Trophoblast cell (in vitro differentiated cells and primary cell): ENCODE data around the gene DKKL1.

ENCODE experiments used
- DNase-seq, 2 donors: peaks; one replicate each; pipeline ENCODE4 v3.0.0-alpha.2; 2016
- H2AFZ ChIP-seq: 2 replicates; pipeline ENCODE4 v1.6.1; 2013; ENCODE audit warnings: low read length, moderate library complexity, mild to moderate bottlenecking; ENCODE audit not compliant: insufficient read depth, poor library complexity
- H2AK5ac ChIP-seq: 2 replicates; pipeline ENCODE4 v1.6.1; 2013; ENCODE audit warnings: mild to moderate bottlenecking, low read length
- H2BK120ac ChIP-seq: 2 replicates; pipeline ENCODE4 v1.6.1; 2013; ENCODE audit warnings: low read length, mild to moderate bottlenecking, moderate library complexity; ENCODE audit not compliant: insufficient read depth, poor library complexity
- H2BK12ac ChIP-seq: 2 replicates; pipeline ENCODE4 v1.6.1; 2013; ENCODE audit warnings: mild to moderate bottlenecking, low read length, moderate library complexity
- H2BK5ac ChIP-seq: 2 replicates; pipeline ENCODE4 v1.6.1; 2013; ENCODE audit warnings: low read length, low read depth, moderate library complexity, mild to moderate bottlenecking; ENCODE audit not compliant: poor library complexity
- H3K14ac ChIP-seq: 2 replicates; pipeline ENCODE4 v1.6.1; 2013; ENCODE audit warnings: mild to moderate bottlenecking, low read length
- H3K18ac ChIP-seq: 2 replicates; pipeline ENCODE4 v1.6.1; 2013; ENCODE audit warnings: mild to moderate bottlenecking, low read length
- H3K23ac ChIP-seq: 2 replicates; pipeline ENCODE4 v1.6.1; 2013; ENCODE audit warnings: low read length
- H3K27ac ChIP-seq: 2 replicates; pipeline ENCODE4 v1.5.1; 2013; ENCODE audit warnings: low read depth, mild to moderate bottlenecking, inconsistent platforms, low read length, moderate library complexity
- H3K27me3 ChIP-seq: 2 replicates; pipeline ENCODE4 v1.6.1; 2013; ENCODE audit warnings: inconsistent platforms, mild to moderate bottlenecking, low read length, moderate library complexity; ENCODE audit not compliant: insufficient read depth
- H3K36me3 ChIP-seq, 2 experiments: 1 replicate in 1 of 2; 2 replicates in 1 of 2; pipeline ENCODE4 v1.6.1; 2013; ENCODE audit warnings: low read length in 2 of 2, mild to moderate bottlenecking in 2 of 2, moderate library complexity in 1 of 2; ENCODE audit not compliant: insufficient read depth in 2 of 2, control insufficient read depth in 1 of 2
- H3K4ac ChIP-seq: 2 replicates; pipeline ENCODE4 v1.6.1; 2013; ENCODE audit warnings: low read depth, mild to moderate bottlenecking, low read length, moderate library complexity
- H3K4me1 ChIP-seq, 2 experiments: 1 replicate in 1 of 2; 2 replicates in 1 of 2; pipeline ENCODE4 v1.6.1; 2013; ENCODE audit warnings: low read length in 2 of 2, mild to moderate bottlenecking in 2 of 2, moderate library complexity in 1 of 2; ENCODE audit not compliant: insufficient read depth in 2 of 2, control insufficient read depth in 1 of 2
- H3K4me2 ChIP-seq: 2 replicates; pipeline ENCODE4 v1.6.1; 2013; ENCODE audit warnings: inconsistent platforms, mild to moderate bottlenecking, low read length, moderate library complexity
- H3K4me3 ChIP-seq: 2 replicates; pipeline ENCODE4 v1.5.1; 2013; ENCODE audit warnings: mild to moderate bottlenecking, low read depth, low read length, inconsistent platforms
- H3K79me1 ChIP-seq: one replicate; pipeline ENCODE4 v1.6.1; 2013; ENCODE audit warnings: low read length
- H3K79me2 ChIP-seq: 2 replicates; pipeline ENCODE4 v1.6.1; 2013; ENCODE audit warnings: low read length, mild to moderate bottlenecking; ENCODE audit not compliant: control insufficient read depth, insufficient read depth, poor library complexity
- H3K9ac ChIP-seq: 2 replicates; pipeline ENCODE4 v1.6.1; 2013; ENCODE audit warnings: mild to moderate bottlenecking, low read length
- H3K9me3 ChIP-seq: 2 replicates; pipeline ENCODE4 v1.6.1; 2013; ENCODE audit warnings: low read depth, mild to moderate bottlenecking, control low read depth, inconsistent platforms, low read length; ENCODE audit not compliant: insufficient read depth
- H4K12ac ChIP-seq: 2 replicates; pipeline ENCODE4 v1.6.1; 2013; ENCODE audit warnings: low read depth, mild to moderate bottlenecking, low read length, moderate library complexity
- H4K8ac ChIP-seq: 2 replicates; pipeline ENCODE4 v1.6.1; 2013; ENCODE audit warnings: low read depth, mild to moderate bottlenecking, low read length, moderate library complexity
- H4K91ac ChIP-seq: one replicate; pipeline ENCODE4 v1.6.1; 2013; ENCODE audit warnings: low read depth, mild to moderate bottlenecking, low read length, moderate library complexity
- WGBS: extraction: QIAGEN DNeasy Blood & Tissue Kit; methylation state at CpG from one replicate; pipeline ENCODE4 v1.1.7; 2013; ENCODE audit warnings: missing lambda C conversion rate; ENCODE audit not compliant: insufficient read length, insufficient coverage; ENCODE audit errors: extremely low coverage; 5-methylcytosine and 5-hydroxymethylcytosine counted together

DKKL1 gene

GRCh38 chr19:49339301-49340068, 24.2 kb upstream of the DKKL1 start:
- Histone ChIP-seq H3K4me3 (no peak overlapping the region), H2BK12ac (no peak overlapping the region), H3K9ac (no peak overlapping the region), H3K27me3 (no peaks in the 10 kb centered on the region), H2BK120ac (no peak overlapping the region), H3K14ac (no peak overlapping the region), H3K4me2 (peak overlapping the region; percentile 53), H3K36me3 (peaks cover 42 to 52% of the 10 kb centered on the region in 2 experiments), H4K8ac (no peak overlapping the region), H3K9me3 (peaks cover 9% of the 10 kb centered on the region), H3K79me1 (no peaks in the 10 kb centered on the region), H2AFZ (no peak overlapping the region), H4K91ac (no peak overlapping the region), H4K12ac (no peak overlapping the region), H3K27ac (no peak overlapping the region), H2BK5ac (no peak overlapping the region), H3K4ac (no peak overlapping the region), H2AK5ac (no peak overlapping the region), H3K18ac (no peak overlapping the region), H3K23ac (no peak overlapping the region), H3K4me1 (peaks cover 12 to 15% of the 10 kb centered on the region in 2 experiments), H3K79me2 (no peaks in the 10 kb centered on the region)
- WGBS: no CpG with 5 or more reads among the region's 47 CpGs
- DNase-seq: peak; percentile 60 to 74

GRCh38 chr19:49340069-49340864, 23.4 kb upstream of the DKKL1 start:
- Histone ChIP-seq H2BK120ac (no peak overlapping the region), H3K4me3 (no peak overlapping the region), H3K18ac (no peak overlapping the region), H3K4me1 (peaks cover 12 to 15% of the 10 kb centered on the region in 2 experiments), H3K4me2 (no peak overlapping the region), H4K91ac (no peak overlapping the region), H3K36me3 (peaks cover 48 to 56% of the 10 kb centered on the region in 2 experiments), H3K79me2 (no peaks in the 10 kb centered on the region), H4K12ac (no peak overlapping the region), H3K27me3 (no peaks in the 10 kb centered on the region), H2BK12ac (no peak overlapping the region), H3K23ac (no peak overlapping the region), H3K14ac (no peak overlapping the region), H3K79me1 (no peaks in the 10 kb centered on the region), H2BK5ac (no peak overlapping the region), H2AFZ (no peak overlapping the region), H4K8ac (no peak overlapping the region), H3K4ac (no peak overlapping the region), H2AK5ac (no peak overlapping the region), H3K9ac (no peak overlapping the region), H3K9me3 (peaks cover 9% of the 10 kb centered on the region), H3K27ac (no peak overlapping the region)
- peak in 1 of 2 donors; percentile 18 for DNase-seq
- WGBS: no CpG with 5 or more reads among the region's 36 CpGs

GRCh38 chr19:49340865-49341718, 22.6 kb upstream of the DKKL1 start:
- H3K4me1 ChIP-seq: peaks cover 12 to 15% of the 10 kb centered on the region in 2 experiments
- H3K4me2 ChIP-seq: no peak overlapping the region
- no peaks in the 10 kb centered on the region for H3K79me1 ChIP-seq
- no peaks in the 10 kb centered on the region for H3K27me3 ChIP-seq
- H2BK5ac ChIP-seq: no peak overlapping the region
- H2AK5ac ChIP-seq: no peak overlapping the region
- H3K14ac ChIP-seq: no peak overlapping the region
- H4K8ac ChIP-seq: no peak overlapping the region
- H3K9me3 ChIP-seq: peaks cover 9% of the 10 kb centered on the region
- no peak overlapping the region for H3K18ac ChIP-seq
- no peak overlapping the region for H2BK120ac ChIP-seq
- WGBS: no CpG with 5 or more reads among the region's 11 CpGs
- no peaks in the 10 kb centered on the region for H3K79me2 ChIP-seq
- no peak overlapping the region for H2AFZ ChIP-seq
- H2BK12ac ChIP-seq: no peak overlapping the region
- no peak overlapping the region for H3K4ac ChIP-seq
- H4K91ac ChIP-seq: no peak overlapping the region
- no peak overlapping the region for H3K9ac ChIP-seq
- H3K36me3 ChIP-seq: peaks cover 51 to 57% of the 10 kb centered on the region in 2 experiments
- no peak overlapping the region for H3K23ac ChIP-seq
- no peak overlapping the region for H3K4me3 ChIP-seq
- H4K12ac ChIP-seq: no peak overlapping the region
- no peak for DNase-seq
- H3K27ac ChIP-seq: no peak overlapping the region

GRCh38 chr19:49342291-49342721, 21.4 kb upstream of the DKKL1 start:
- WGBS: no CpG with 5 or more reads among the region's 11 CpGs
- H3K79me2 ChIP-seq: no peaks in the 10 kb centered on the region

More at GRCh38 chr19:49342291-49342721, 21.4 kb upstream of the DKKL1 start:
- H2BK12ac ChIP-seq: no peak overlapping the region
- H2AK5ac ChIP-seq: no peak overlapping the region
- no peaks in the 10 kb centered on the region for H3K27me3 ChIP-seq
- H2AFZ ChIP-seq: no peak overlapping the region
- H3K27ac ChIP-seq: no peak overlapping the region
- no peak overlapping the region for H3K4me2 ChIP-seq
- peaks cover 10% of the 10 kb centered on the region for H3K9me3 ChIP-seq
- H2BK120ac ChIP-seq: no peak overlapping the region
- no peak overlapping the region for H4K8ac ChIP-seq
- DNase-seq: no peak
- H3K23ac ChIP-seq: no peak overlapping the region
- H3K9ac ChIP-seq: no peak overlapping the region
- no peak overlapping the region for H3K4ac ChIP-seq
- H2BK5ac ChIP-seq: no peak overlapping the region
- no peak overlapping the region for H3K14ac ChIP-seq
- no peak overlapping the region for H4K91ac ChIP-seq
- no peak overlapping the region for H4K12ac ChIP-seq
- peaks cover 59 to 69% of the 10 kb centered on the region in 2 experiments for H3K36me3 ChIP-seq
- no peak overlapping the region for H3K4me3 ChIP-seq
- no peaks in the 10 kb centered on the region for H3K79me1 ChIP-seq
- no peak overlapping the region for H3K18ac ChIP-seq
- peaks cover 12 to 15% of the 10 kb centered on the region in 2 experiments for H3K4me1 ChIP-seq
